Activated naive CD8-positive, alpha-beta T cell treated with anti-CD3 and anti-CD28 coated beads, Interleukin-2, amount 50 U/mL, for 16 hours (primary cell): Measurements from ENCODE around the gene SOX15.

ENCODE experiments used
- DNase-seq: peaks from one replicate; pipeline ENCODE4 v3.0.0-alpha.2; 2020; ENCODE audit warnings: low read depth, low spot score

SOX15 gene

DNA sequence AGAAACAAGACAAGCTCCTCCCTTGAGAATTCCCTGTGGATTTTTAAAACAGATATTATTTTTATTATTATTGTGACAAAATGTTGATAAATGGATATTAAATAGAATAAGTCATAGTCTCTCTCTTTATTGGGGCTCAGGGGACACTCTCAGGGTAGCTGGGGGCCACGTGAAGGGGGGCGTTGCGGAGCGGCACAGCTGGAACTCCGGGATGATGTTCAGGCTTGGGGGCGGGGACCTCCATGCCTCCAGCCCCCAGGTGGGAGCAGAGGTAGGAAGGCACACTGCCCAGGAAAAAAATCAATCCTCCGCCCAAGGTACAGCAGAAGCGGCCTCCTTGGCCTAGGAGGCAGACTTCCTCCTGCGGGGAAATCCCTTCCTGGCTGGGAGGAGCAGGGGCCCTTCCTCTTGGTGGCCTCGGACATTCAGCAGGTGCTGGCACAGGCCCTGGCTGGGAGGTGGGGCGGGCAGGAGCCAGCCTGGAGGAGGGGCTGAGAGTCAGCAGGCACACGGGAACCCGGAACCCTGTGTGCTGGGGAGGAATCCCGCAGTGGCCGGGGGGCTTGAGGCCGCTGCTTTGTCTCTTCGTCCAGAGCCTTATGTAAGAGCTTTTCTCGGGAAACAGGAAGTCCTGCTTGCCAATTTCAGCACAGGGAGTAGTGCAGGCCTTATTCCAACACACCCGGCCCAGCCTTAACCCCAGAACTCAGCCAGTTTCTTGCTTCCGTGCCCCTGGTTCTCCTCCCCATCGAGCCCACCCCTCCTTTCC is 31.9 kb downstream of the SOX15 start:
- DNase-seq, result no peak

GRCh38 chr17:7557147-7557764 is 32.6 kb downstream of the SOX15 start:
- DNase-seq, result no peak

DNA sequence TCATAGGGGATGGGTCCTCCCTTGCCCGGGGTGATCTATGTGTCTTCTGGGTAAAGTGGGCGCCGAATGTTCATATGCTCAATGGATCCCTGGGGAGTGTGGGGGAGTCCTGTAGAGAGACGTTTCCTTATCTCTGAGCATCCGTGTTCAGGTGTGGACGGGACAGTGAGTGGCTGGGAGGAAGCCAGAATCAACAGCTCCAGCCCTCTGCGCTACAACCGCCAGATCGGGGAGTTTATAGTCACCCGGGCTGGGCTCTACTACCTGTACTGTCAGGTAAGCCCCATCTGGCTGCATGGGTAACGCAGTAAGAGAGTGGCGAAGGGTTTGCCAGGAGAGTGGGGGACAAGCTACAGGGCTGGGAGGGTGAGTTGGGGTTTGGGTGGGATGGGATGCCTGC is 33.3 kb downstream of the SOX15 start:
- DNase-seq, result no peak

DNA sequence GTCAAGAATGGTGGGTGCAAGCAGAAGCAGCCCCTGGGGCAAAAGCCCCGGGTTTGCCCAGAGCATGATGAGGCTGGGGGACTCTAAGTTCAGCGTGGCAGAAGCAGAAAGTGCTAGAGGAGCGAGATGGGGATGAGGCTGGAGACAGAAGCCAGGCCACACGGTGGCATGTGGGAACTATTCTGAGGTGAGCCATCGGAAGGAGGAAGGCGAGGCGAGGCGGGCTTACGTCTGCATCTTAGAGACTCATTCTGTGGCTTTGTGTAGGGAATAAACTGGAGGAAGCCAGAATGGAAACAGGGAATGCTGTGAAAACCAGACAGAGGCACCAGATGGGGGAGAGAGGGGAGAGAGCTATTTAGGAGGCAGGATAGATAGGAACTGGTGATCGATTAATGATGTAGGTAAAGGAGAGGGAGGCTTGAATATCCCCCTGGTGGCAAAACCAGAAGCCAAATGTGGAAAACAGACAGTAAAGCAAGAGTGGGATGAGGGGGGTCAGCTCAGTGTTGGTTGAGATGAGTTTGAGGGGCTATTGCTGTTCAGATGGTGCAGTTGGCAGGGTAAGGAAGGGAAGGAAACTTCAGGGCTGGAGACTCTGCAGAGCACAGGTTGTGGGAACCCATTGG is 34.5 kb downstream of the SOX15 start:
- DNase-seq, result no peak

GRCh38 chr17:7553356-7553755 is 36.5 kb downstream of the SOX15 start:
- DNase-seq, result no peak

DNA sequence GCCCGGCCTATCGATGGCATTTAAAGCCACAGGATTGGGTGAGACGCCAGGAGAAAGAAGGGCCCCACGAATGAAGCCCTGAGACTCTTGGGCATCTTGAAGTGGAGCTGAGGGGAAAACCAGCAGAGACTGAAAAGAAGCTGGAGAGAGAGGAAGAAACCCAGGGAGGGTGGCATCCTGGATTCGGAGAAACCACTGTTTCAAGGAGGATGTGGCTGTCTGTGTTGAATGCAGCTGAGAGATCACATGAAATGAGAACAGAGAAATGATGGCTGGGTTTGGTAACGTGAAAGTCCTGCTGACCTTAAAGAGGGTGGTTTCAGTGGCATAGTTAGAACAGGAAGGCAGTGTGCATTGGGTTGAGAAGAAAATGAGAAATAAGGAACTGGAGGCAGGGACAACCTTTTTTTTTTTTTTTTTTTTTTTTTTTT is 37.3 kb downstream of the SOX15 start:
- no peak for DNase-seq

- no peak for DNase-seq
Observed at GRCh38 chr17:7551396-7551795, 38.5 kb downstream of the SOX15 start.

DNA sequence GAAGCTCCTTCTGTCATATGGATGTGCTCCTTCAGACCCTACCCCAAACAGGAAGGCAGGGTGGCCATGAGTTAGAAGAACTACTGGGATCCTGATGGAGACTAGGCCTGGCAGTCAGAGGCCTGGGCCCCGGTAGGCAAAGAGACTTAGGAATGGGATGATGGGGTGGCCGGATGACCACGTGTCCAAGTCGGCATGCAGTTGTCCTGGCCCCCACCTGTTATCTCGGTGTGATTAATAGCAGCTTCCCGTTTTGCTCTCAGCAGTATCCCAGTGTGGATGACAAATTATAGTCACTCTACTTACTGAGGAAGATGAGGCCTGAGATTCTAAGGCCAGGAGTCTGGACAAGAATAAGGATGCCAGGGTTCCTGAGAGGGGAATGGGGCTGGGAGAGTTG is 39.5 kb downstream of the SOX15 start:
- no peak for DNase-seq

DNA sequence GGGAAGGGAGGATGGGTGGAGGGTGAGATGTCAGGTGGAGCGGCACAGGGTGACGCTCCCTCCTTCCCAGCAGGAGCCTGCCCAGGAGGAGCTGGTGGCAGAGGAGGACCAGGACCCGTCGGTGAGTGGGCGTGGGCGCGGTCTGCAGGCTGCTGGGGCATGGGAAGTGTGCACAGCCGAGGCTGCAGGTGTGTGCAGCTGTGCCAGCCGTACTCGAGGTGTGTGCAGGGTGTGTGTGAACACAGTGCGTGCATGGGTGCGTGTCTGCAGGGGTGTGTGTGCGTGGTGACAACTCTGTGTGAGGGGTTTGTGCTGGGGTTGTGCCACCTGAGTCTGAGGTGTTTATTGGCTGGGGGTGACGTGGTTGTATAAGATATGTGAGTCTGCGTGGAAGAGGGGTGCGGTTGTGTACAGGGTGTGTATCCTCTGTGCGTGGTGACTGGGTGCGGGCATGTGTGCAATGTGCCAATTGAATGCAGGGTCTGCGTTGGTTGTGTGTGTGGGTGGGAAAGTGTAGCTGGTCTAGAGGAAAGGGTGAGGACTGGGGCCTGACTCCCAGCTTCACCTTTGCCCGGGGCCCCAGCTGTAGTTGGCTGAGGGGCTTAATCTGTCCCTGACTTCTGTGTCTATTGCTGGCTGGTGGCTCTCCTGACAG is 40.4 kb downstream of the SOX15 start:
- DNase-seq, result no peak

DNA sequence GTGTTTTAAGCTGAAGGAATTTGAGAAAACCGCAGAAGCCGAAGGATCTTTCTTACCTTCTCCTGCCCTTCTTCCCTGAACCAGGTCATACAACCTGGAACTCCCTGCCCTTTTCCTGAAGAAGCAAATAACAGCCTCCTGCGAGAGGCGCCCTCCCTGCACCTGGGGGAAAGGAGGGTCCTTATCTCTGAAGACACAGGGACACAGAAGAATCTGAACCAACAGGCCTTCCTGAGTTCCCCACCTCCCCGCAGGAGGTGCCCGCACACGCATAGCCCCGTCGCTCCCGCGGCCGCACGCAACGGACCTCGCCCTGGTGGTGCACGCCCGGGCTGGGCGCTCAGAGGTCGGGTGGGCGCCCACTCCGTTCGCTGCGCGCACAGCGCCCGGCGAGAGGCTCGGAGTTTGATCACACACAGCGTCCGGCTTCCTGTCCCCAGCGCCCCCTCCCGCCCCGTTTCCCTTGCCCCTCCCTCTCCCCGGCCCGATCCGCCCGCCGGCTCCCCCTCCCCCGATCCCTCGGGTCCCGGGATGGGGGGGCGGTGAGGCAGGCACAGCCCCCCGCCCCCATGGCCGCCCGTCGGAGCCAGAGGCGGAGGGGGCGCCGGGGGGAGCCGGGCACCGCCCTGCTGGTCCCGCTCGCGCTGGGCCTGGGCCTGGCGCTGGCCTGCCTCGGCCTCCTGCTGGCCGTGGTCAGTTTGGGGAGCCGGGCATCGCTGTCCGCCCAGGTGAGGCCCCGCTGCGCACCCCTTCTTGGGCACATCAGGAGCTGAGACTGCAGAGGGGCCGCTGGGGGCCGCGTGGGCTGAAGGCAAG is 41.1 kb downstream of the SOX15 start, which contains the start of gene TNFSF12:
Gene TNFSF12 (plus strand): TSS at position 474 of the 816 bp plus-strand sequence. CDS start 96 bp downstream, at position 570.
- DNase-seq, result no peak

DNA sequence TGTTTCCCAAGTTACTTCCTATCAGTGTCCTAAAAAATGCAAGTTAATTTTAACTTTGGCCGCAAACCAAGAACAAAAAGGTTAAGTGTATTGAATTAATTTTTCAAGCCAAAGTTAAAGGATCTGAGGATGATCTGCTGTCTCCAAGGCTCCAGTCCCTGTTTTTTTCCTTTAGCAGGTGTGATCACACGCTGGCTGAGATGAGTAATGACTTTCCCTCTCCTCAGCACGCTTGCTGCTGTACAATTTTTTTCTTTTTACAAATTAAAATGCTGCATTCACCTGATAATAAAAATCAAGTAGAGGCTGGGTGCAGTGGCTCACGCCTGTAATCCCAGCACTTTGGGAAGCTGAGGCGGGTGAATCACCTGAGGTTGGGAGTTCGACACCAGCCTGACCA is 45.0 kb downstream of the SOX15 start:
- no peak for DNase-seq

DNA sequence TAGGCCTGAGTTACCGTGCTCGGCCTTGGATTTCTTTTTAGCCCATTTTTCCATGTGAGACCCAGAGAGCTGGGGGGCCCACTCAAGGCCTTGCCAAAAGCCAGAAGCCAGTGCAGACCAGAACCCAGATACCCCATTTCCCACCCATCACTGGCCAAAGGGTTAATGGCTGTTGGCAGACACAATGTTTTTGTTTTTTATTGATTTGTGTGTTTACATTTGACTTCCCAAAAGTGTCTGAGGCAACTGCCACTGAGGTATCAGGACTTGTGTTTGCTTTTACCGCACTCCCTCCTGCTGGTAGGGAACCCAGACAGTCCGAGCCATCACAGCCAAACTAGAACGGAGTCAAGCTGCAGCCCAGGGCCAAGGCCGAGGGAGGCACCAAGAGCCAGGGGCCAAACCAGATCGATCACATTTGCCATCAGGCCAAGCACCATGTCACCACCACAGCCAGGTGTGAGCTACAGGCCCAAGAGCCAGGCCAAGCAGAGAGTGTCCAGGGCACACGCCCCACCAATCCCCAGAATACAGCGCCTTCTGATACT is 48.7 kb downstream of the SOX15 start:
- DNase-seq, result no peak

DNA sequence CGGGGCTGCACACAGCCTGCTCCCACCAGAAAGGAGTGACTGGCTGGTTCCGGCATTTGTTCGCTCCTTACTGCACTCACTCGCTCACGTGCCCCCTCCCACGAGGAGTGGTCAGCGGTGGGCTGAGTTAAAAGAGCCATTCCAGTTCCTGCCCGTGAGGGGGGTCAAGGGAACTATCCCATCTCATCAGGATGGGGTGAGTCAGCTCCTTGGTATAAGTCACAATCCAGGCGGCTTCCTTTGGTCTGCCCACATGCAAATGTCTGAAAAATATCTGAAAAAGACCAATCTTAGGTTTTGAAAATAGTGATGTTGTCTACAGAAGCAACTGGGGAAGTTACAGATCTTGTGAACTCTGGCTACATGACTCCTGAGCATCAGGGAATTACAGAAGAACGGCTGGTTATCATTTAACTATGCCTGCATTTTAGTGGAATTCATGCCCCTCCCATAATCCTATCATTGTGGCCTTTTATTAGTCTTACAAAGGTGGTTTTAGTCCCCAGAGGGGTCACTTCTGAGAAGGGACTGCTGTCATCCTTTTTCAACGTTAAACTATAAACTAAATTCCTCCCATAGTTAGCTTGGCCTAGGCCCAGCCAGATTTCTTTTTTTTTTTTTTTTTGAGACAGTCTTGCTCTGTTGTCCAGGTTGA is 50.9 kb downstream of the SOX15 start:
- DNase-seq, result no peak
